Activated naive CD8-positive, alpha-beta T cell treated with anti-CD3 and anti-CD28 coated beads for 36 hours (primary cell): Measurements from ENCODE around the gene RAD21L1. TPM values are rescaled to one million over a fixed set of nuclear protein-coding genes. Genes with fewer than 3 reads are reported as not detected.
"Not testable (repeated sequence)": the region's sequence is repeated elsewhere in the genome, so short reads cannot be mapped to it uniquely, and the experiment has no call there.

Experiments used
- DNase-seq: peaks from one replicate; pipeline ENCODE4 v3.0.0; 2021
- H3K27ac Mint-ChIP-seq: one replicate; pipeline ENCODE4 v1.8.0; 2022; ENCODE audit warnings: mild to moderate bottlenecking, moderate library complexity, mixed read lengths
- H3K27me3 Mint-ChIP-seq: one replicate; pipeline ENCODE4 v1.8.0; 2022; ENCODE audit warnings: mild to moderate bottlenecking, mixed read lengths
- H3K36me3 Mint-ChIP-seq: one replicate; pipeline ENCODE4 v1.8.0; 2021; ENCODE audit warnings: mild to moderate bottlenecking, mixed read lengths
- H3K4me1 Mint-ChIP-seq: one replicate; pipeline ENCODE4 v1.8.0; 2021; ENCODE audit warnings: mixed read lengths
- H3K4me3 Mint-ChIP-seq: one replicate; pipeline ENCODE4 v1.8.0; 2022; ENCODE audit warnings: mild to moderate bottlenecking, moderate library complexity, mixed read lengths
- H3K9me3 Mint-ChIP-seq: one replicate; pipeline ENCODE4 v1.8.0; 2022; ENCODE audit warnings: mixed read lengths
- total RNA-seq, 2 experiments: library from RNA; stranded (reverse); gene quantifications; one replicate each; pipeline ENCODE4 v1.2.3, GENCODE V29; 2021

RAD21L1 gene
- total RNA-seq, 2 experiments from 2014 or later = not detected

- Mint-ChIP-seq H3K9me3 (no peaks in the 10 kb centered on the region), H3K4me3 (no peak overlapping the region), H3K27me3 (no peaks in the 10 kb centered on the region), H3K36me3 (no peaks in the 10 kb centered on the region), H3K4me1 (no peaks in the 10 kb centered on the region), H3K27ac (no peak overlapping the region)
- DNase-seq = no peak
Measured at GRCh38 chr20:1207293-1207878, 18.5 kb upstream of the RAD21L1 start.

- DNase-seq = no peak
- peaks cover 6% of the 10 kb centered on the region for H3K4me1 Mint-ChIP-seq
- no peak overlapping the region for H3K27ac Mint-ChIP-seq
- no peak overlapping the region for H3K4me3 Mint-ChIP-seq
- H3K27me3 Mint-ChIP-seq = no peaks in the 10 kb centered on the region
- no peaks in the 10 kb centered on the region for H3K9me3 Mint-ChIP-seq
- H3K36me3 Mint-ChIP-seq = no peaks in the 10 kb centered on the region
Measured at GRCh38 chr20:1209447-1210387, 16.1 kb upstream of the RAD21L1 start.

- Mint-ChIP-seq H3K27ac (no peak overlapping the region), H3K9me3 (no peaks in the 10 kb centered on the region)
- no peak for DNase-seq
Measured at GRCh38 chr20:1210501-1210900, 15.3 kb upstream of the RAD21L1 start.

GRCh38 chr20:1212023-1212422 is 13.8 kb upstream of the RAD21L1 start:
- Mint-ChIP-seq H3K4me1 (peaks cover 26% of the 10 kb centered on the region), H3K27ac (no peak overlapping the region), H3K36me3 (no peaks in the 10 kb centered on the region), H3K27me3 (no peaks in the 10 kb centered on the region), H3K4me3 (no peak overlapping the region), H3K9me3 (no peaks in the 10 kb centered on the region)
- DNase-seq = no peak

More at GRCh38 chr20:1210501-1210900, 15.3 kb upstream of the RAD21L1 start:
- H3K36me3 Mint-ChIP-seq = no peaks in the 10 kb centered on the region
- H3K27me3 Mint-ChIP-seq = no peaks in the 10 kb centered on the region
- peaks cover 14% of the 10 kb centered on the region for H3K4me1 Mint-ChIP-seq
- no peak overlapping the region for H3K4me3 Mint-ChIP-seq

GRCh38 chr20:1212607-1213396 is 13.0 kb upstream of the RAD21L1 start:
- Mint-ChIP-seq H3K4me1 (peaks cover 27% of the 10 kb centered on the region), H3K4me3 (no peak overlapping the region)
- DNase-seq = peak; percentile 62

GRCh38 chr20:1214838-1215261 is 11.0 kb upstream of the RAD21L1 start:
- peaks cover 27% of the 10 kb centered on the region for H3K4me1 Mint-ChIP-seq
- peak overlapping the region; percentile 9 for H3K27ac Mint-ChIP-seq
- DNase-seq = no peak
- no peaks in the 10 kb centered on the region for H3K27me3 Mint-ChIP-seq
- H3K4me3 Mint-ChIP-seq = no peak overlapping the region
- no peaks in the 10 kb centered on the region for H3K9me3 Mint-ChIP-seq
- H3K36me3 Mint-ChIP-seq = no peaks in the 10 kb centered on the region

More at GRCh38 chr20:1212607-1213396, 13.0 kb upstream of the RAD21L1 start:
- H3K9me3 Mint-ChIP-seq = no peaks in the 10 kb centered on the region
- no peaks in the 10 kb centered on the region for H3K36me3 Mint-ChIP-seq
- H3K27ac Mint-ChIP-seq = no peak overlapping the region
- H3K27me3 Mint-ChIP-seq = no peaks in the 10 kb centered on the region

GRCh38 chr20:1215386-1216170 is 10.3 kb upstream of the RAD21L1 start:
- peaks cover 27% of the 10 kb centered on the region for H3K4me1 Mint-ChIP-seq
- H3K9me3 Mint-ChIP-seq = no peaks in the 10 kb centered on the region
- H3K4me3 Mint-ChIP-seq = peak overlapping the region; percentile 38
- H3K36me3 Mint-ChIP-seq = no peaks in the 10 kb centered on the region
- peak; percentile 39 for DNase-seq
- no peaks in the 10 kb centered on the region for H3K27me3 Mint-ChIP-seq
- H3K27ac Mint-ChIP-seq = peak overlapping the region; percentile 82

GRCh38 chr20:1216527-1217427 is 9.1 kb upstream of the RAD21L1 start:
- H3K9me3 Mint-ChIP-seq, H3K27me3 Mint-ChIP-seq, H3K4me3 Mint-ChIP-seq, H3K36me3 Mint-ChIP-seq, DNase-seq: not testable (repeated sequence)
- Mint-ChIP-seq H3K4me1 (peaks cover 27% of the 10 kb centered on the region), H3K27ac (peak overlapping the region; percentile 21)

- DNase-seq, H3K9me3 Mint-ChIP-seq, H3K36me3 Mint-ChIP-seq, H3K27ac Mint-ChIP-seq, H3K4me1 Mint-ChIP-seq, H3K4me3 Mint-ChIP-seq: not testable (repeated sequence)
- peaks cover 12% of the 10 kb centered on the region for H3K27me3 Mint-ChIP-seq
Measured at GRCh38 chr20:1222750-1223149, 3.1 kb upstream of the RAD21L1 start.

- H3K36me3 Mint-ChIP-seq = peaks cover 1% of the 10 kb centered on the region
- no peak overlapping the region for H3K4me3 Mint-ChIP-seq
- no peak overlapping the region for H3K27ac Mint-ChIP-seq
- peaks cover 19% of the 10 kb centered on the region for H3K27me3 Mint-ChIP-seq
- peaks cover 10% of the 10 kb centered on the region for H3K9me3 Mint-ChIP-seq
- peaks cover 10% of the 10 kb centered on the region for H3K4me1 Mint-ChIP-seq
- no peak for DNase-seq
Measured at GRCh38 chr20:1224205-1224890, 1.5 kb upstream of the RAD21L1 start.

- Mint-ChIP-seq H3K27me3 (peaks cover 19% of the 10 kb centered on the region), H3K4me3 (peak overlapping the region; percentile 75), H3K9me3 (peaks cover 10% of the 10 kb centered on the region), H3K27ac (no peak overlapping the region), H3K4me1 (peaks cover 10% of the 10 kb centered on the region), H3K36me3 (peaks cover 1% of the 10 kb centered on the region)
- DNase-seq = no peak
Measured at GRCh38 chr20:1225263-1225782, 521 bp upstream of the RAD21L1 start.

GRCh38 chr20:1229541-1229940 is 3.7 kb downstream of the RAD21L1 start:
- H3K36me3 Mint-ChIP-seq = no peaks in the 10 kb centered on the region
- H3K9me3 Mint-ChIP-seq = no peaks in the 10 kb centered on the region
- no peak overlapping the region for H3K27ac Mint-ChIP-seq
- H3K27me3 Mint-ChIP-seq = peaks cover 28% of the 10 kb centered on the region
- peaks cover 13% of the 10 kb centered on the region for H3K4me1 Mint-ChIP-seq
- no peak for DNase-seq
- no peak overlapping the region for H3K4me3 Mint-ChIP-seq
